Keratinocyte (primary cell): Measurements from ENCODE around the gene ADAMTSL1.

ENCODE experiments used
- CTCF ChIP-seq, 3 experiments: IDR thresholded peaks in 1 of 3; conservative IDR thresholded peaks in 1 of 3; optimal IDR thresholded peaks in 1 of 3; 2 replicates in 2 of 3; 3 replicates in 1 of 3; pipeline versions ENCODE3 to v1.5.1; 2011; ENCODE audit warnings: low read length in 3 of 3, mild to moderate bottlenecking in 3 of 3, moderate library complexity in 2 of 3, control low read depth in 1 of 3, inconsistent platforms in 1 of 3; ENCODE audit not compliant: insufficient read depth in 2 of 3; ENCODE audit errors: extremely low read depth in 1 of 3
- EZH2 ChIP-seq: IDR thresholded peaks from one replicate; pipeline ENCODE4 v1.6.1; 2012; ENCODE audit warnings: inconsistent platforms, mild to moderate bottlenecking, low read length, moderate library complexity

GRCh38 chr9:18810581-18810980 lies 336.6 kb downstream of the ADAMTSL1 start:
- TF ChIP-seq CTCF (optimal IDR thresholded peaks at IDR 0.05 in 1 of 3, IDR thresholded peaks at IDR 0.05 in 1 of 3, conservative IDR thresholded peaks at IDR 0.05 in 1 of 3; ENCODE audit: extremely low read depth in 1 of 3, insufficient read depth in 2 of 3, low read length in 3 of 3) (no peak), EZH2 (no peak)
